GM12878 (cell line): ENCODE data around the gene CDC37. TPM values are rescaled to one million over a fixed set of nuclear protein-coding genes. Genes with fewer than 3 reads are reported as not detected.

Experiments used
- ATAC-seq: fragments of 200-7000 bp; cut with Tn5 transposase; 3 replicates; pipeline ENCODE4 v1.9.1; 2020; ENCODE audit warnings: mild to moderate bottlenecking, moderate library complexity
- BruUV-seq: library from RNA; stranded (reverse); fragments of 400-500 nt; replicated peaks from 2 replicates; lab custom pipeline; 2021; lab: Mats Ljungman, UMichigan
- CTCF ChIA-PET: fragments of 300-600 bp; sonication (Branson Sonifier 250); formaldehyde crosslinking; extraction: SDS; loops from one replicate; lab custom pipeline; 2021; ENCODE audit warnings: inconsistent platforms; lab: Yijun Ruan, JAX
- POLR2A ChIA-PET: fragments of 350-600 bp; formaldehyde crosslinking; extraction: SDS; loops from one replicate; lab custom pipeline; 2021; ENCODE audit warnings: inconsistent platforms; lab: Charles Lee
- RAD21 ChIA-PET: fragments of 300-600 bp; sonication (Branson Sonifier 250); formaldehyde crosslinking; loops from one replicate; lab custom pipeline; 2023; ENCODE audit warnings: antibody characterized with exemption; ENCODE audit not compliant: unreplicated experiment; lab: Charles Lee
- SMC1A ChIA-PET: fragments of 300-600 bp; sonication (Branson Sonifier 250); formaldehyde crosslinking; loops from one replicate; lab custom pipeline; 2023; ENCODE audit not compliant: unreplicated experiment, uncharacterized antibody; lab: Charles Lee
- DNase-seq: peaks from one replicate; pipeline ENCODE4 v3.0.0-alpha.2; 2011; ENCODE audit warnings: low read depth, low spot score
- FAIRE-seq: peaks from 3 replicates; lab custom pipeline; 2011; peaks lifted over from hg19 to GRCh38; lab: Jason Lieb, UNC
- H2AFZ ChIP-seq: 2 replicates; pipeline ENCODE4 v1.6.0; 2011; ENCODE audit warnings: low read depth, low read length, control low read depth; ENCODE audit not compliant: control insufficient read depth
- H3K27ac ChIP-seq: 2 replicates; pipeline ENCODE4 v1.5.1; 2011; ENCODE audit warnings: control low read depth; ENCODE audit not compliant: control insufficient read depth, insufficient read depth
- H3K27me3 ChIP-seq, 2 experiments: replicated peaks in 1 of 2; 2 replicates each; pipeline versions ENCODE4 v1.6.0 to v1.6.1; 2011; ENCODE audit warnings: low read length in 1 of 2; ENCODE audit not compliant: control insufficient read depth in 2 of 2, insufficient read depth in 2 of 2
- H3K36me3 ChIP-seq, 2 experiments: 2 replicates each; pipeline ENCODE4 v1.5.1; 2011; ENCODE audit warnings: low read length in 1 of 2; ENCODE audit not compliant: control insufficient read depth in 2 of 2, insufficient read depth in 2 of 2
- H3K4me1 ChIP-seq: 2 replicates; pipeline ENCODE4 v1.6.1; 2011; ENCODE audit warnings: mild to moderate bottlenecking, low read length, moderate library complexity, mixed read lengths; ENCODE audit not compliant: control insufficient read depth, insufficient read depth
- H3K4me2 ChIP-seq: 2 replicates; pipeline ENCODE4 v1.6.0; 2011; ENCODE audit warnings: control low read depth; ENCODE audit not compliant: control insufficient read depth, insufficient read depth
- H3K4me3 ChIP-seq: fragments of 200-600 bp; sonication (generic); 2 replicates; pipeline ENCODE4 v1.5.1; 2016
- H3K79me2 ChIP-seq: 2 replicates; pipeline ENCODE4 v1.6.0; 2011; ENCODE audit warnings: low read length; ENCODE audit not compliant: control insufficient read depth, insufficient read depth
- H3K9ac ChIP-seq: 2 replicates; pipeline ENCODE4 v1.8.0; 2011; ENCODE audit warnings: low read length, control low read depth, mixed read lengths; ENCODE audit not compliant: control insufficient read depth, insufficient read depth
- H3K9me3 ChIP-seq: replicated peaks from 3 replicates; pipeline ENCODE4 v1.5.1; 2011; ENCODE audit warnings: mild to moderate bottlenecking, low read length; ENCODE audit not compliant: control insufficient read depth, insufficient read depth
- H4K20me1 ChIP-seq: 2 replicates; pipeline ENCODE4 v1.6.0; 2011; ENCODE audit not compliant: control insufficient read depth, insufficient read depth
- CBFB ChIP-seq: IDR thresholded peaks from 2 replicates; pipeline ENCODE4 v1.6.1; 2016; ENCODE audit warnings: antibody characterized with exemption, low read depth
- CEBPB ChIP-seq, 2 experiments: fragments of 150-350 bp in 1 of 2; IDR thresholded peaks; 2 replicates each; pipeline ENCODE4 v1.6.1; 2012 to 2014; ENCODE audit warnings: low read depth in 2 of 2, low read length in 2 of 2, borderline replicate concordance in 1 of 2, inconsistent platforms in 1 of 2
- E2F4 ChIP-seq: IDR thresholded peaks from 2 replicates; pipeline ENCODE4 v1.6.1; 2012; ENCODE audit warnings: low read depth, low read length, improper control_type of control experiment
- FOXK2 ChIP-seq: fragments of 450-650 bp; IDR thresholded peaks from 2 replicates; pipeline ENCODE4 v1.6.1; 2017; ENCODE audit warnings: mild to moderate bottlenecking, moderate library complexity
- FOXM1 ChIP-seq: IDR thresholded peaks from 2 replicates; pipeline ENCODE4 v1.6.1; 2012; ENCODE audit warnings: low read depth, mild to moderate bottlenecking, inconsistent platforms, low read length, moderate library complexity
- HDAC2 ChIP-seq: fragments of 200-600 bp; sonication (generic); IDR thresholded peaks from 2 replicates; pipeline ENCODE4 v1.6.1; 2017
- KDM1A ChIP-seq: fragments of 200-600 bp; sonication (generic); IDR thresholded peaks from 2 replicates; pipeline ENCODE4 v1.6.1; 2016; ENCODE audit warnings: borderline replicate concordance
- MEF2A ChIP-seq: IDR thresholded peaks from 2 replicates; pipeline ENCODE4 v1.6.1; 2011; ENCODE audit warnings: low read depth, mild to moderate bottlenecking, low read length, moderate library complexity; ENCODE audit not compliant: insufficient read depth
- MTA3 ChIP-seq: IDR thresholded peaks from 2 replicates; pipeline ENCODE4 v1.6.1; 2012; ENCODE audit warnings: low read length, inconsistent platforms, borderline replicate concordance
- NFIC ChIP-seq: IDR thresholded peaks from 2 replicates; pipeline ENCODE4 v1.6.1; 2012; ENCODE audit warnings: low read depth, mild to moderate bottlenecking, inconsistent platforms, low read length, moderate library complexity
- NRF1 ChIP-seq: conservative IDR thresholded peaks from 2 replicates; pipeline ENCODE4 v1.6.1; 2011; ENCODE audit warnings: mild to moderate bottlenecking, low read depth, low read length, improper control_type of control experiment
- RUNX3 ChIP-seq: IDR thresholded peaks from 2 replicates; pipeline ENCODE4 v1.6.1; 2012; ENCODE audit warnings: low read length, inconsistent platforms
- SPI1 ChIP-seq: IDR thresholded peaks from 2 replicates; pipeline ENCODE4 v1.6.1; 2011; ENCODE audit warnings: low read depth, mild to moderate bottlenecking, low read length, moderate library complexity, borderline replicate concordance; ENCODE audit not compliant: insufficient read depth
- SUZ12 ChIP-seq: fragments of 200-600 bp; sonication (generic); IDR thresholded peaks from one replicate; pipeline ENCODE4 v1.6.1; 2018; ENCODE audit warnings: antibody characterized with exemption, mild to moderate bottlenecking; ENCODE audit not compliant: unreplicated experiment
- TAF1 ChIP-seq: IDR thresholded peaks from 2 replicates; pipeline ENCODE4 v1.6.1; 2011; ENCODE audit warnings: mild to moderate bottlenecking, low read depth, low read length, borderline replicate concordance
- ZNF384 ChIP-seq: IDR thresholded peaks from 2 replicates; pipeline ENCODE4 v1.6.1; 2012; ENCODE audit warnings: low read depth, mild to moderate bottlenecking, low read length, improper control_type of control experiment, borderline replicate concordance
- ZNF687 ChIP-seq: fragments of 450-650 bp; IDR thresholded peaks from 2 replicates; pipeline ENCODE4 v1.6.1; 2017; ENCODE audit warnings: mild to moderate bottlenecking, moderate library complexity
- ZSCAN29 ChIP-seq: fragments of 450-650 bp; IDR thresholded peaks from 2 replicates; pipeline ENCODE4 v1.6.1; 2017; ENCODE audit warnings: mild to moderate bottlenecking, moderate library complexity
- WGBS: methylation state at CpG from one replicate; pipeline ENCODE4 v1.1.6; 2016; ENCODE audit warnings: low lambda C conversion rate; ENCODE audit not compliant: insufficient replicate concordance, insufficient coverage; ENCODE audit errors: missing lambda C conversion rate; 5-methylcytosine and 5-hydroxymethylcytosine counted together
- in situ Hi-C: fragments of 300-500 bp; cut with MboI; formaldehyde crosslinking; loops from 9 replicates; pipeline ENCODE4 v1.14.3; 2018; ENCODE audit warnings: mixed read lengths
- intact Hi-C: fragments of 100-400 bp; cut with micrococcal nuclease; formaldehyde crosslinking; loops from one replicate; pipeline ENCODE4 v1.14.2; 2022; ENCODE audit not compliant: unreplicated experiment
- polyA plus RNA-seq, 11 experiments: library from polyadenylated mRNA; depleted of rRNA in 4 of 11; unstranded in 6 of 11; stranded (reverse) in 5 of 11; fragments of >200 nt; fragmentation: Nextera tagmentation in 4 of 11; fragmentation: Illumina TruSeq in 1 of 11; extraction: Ambion mirVana in 4 of 11; extraction: Trizol in 1 of 11; gene quantifications; 1 replicate in 1 of 11; 2 replicates in 10 of 11; pipeline versions ENCODE4 v1.2.1 to v1.2.3, GENCODE V29; 2011 to 2016; ENCODE audit warnings: inconsistent platforms in 2 of 11, missing spikeins in 2 of 11, low read depth in 1 of 11
- total RNA-seq, 4 experiments: library from RNA; depleted of rRNA in 3 of 4; stranded (reverse); fragments of >200 nt in 3 of 4; fragmentation: Illumina TruSeq in 1 of 4; extraction: Trizol in 1 of 4; gene quantifications; 2 replicates each; pipeline versions ENCODE4 v1.2.1 to v1.2.3, GENCODE V29; 2013 to 2021
- TF ChIP-seq, protein P1 (sequence below): IDR thresholded peaks from 2 replicates; pipeline ENCODE4 v1.6.1; 2011; ENCODE audit warnings: mild to moderate bottlenecking, low read depth, low read length, moderate library complexity; ENCODE audit not compliant: insufficient replicate concordance

CDC37 gene
- total and polyA plus RNA-seq, 10 of the 15 experiments (the other 5 are each of a cell fraction or from before 2014, with no cell fraction given): 4.7 to 265 (median 176) TPM

DNA sequence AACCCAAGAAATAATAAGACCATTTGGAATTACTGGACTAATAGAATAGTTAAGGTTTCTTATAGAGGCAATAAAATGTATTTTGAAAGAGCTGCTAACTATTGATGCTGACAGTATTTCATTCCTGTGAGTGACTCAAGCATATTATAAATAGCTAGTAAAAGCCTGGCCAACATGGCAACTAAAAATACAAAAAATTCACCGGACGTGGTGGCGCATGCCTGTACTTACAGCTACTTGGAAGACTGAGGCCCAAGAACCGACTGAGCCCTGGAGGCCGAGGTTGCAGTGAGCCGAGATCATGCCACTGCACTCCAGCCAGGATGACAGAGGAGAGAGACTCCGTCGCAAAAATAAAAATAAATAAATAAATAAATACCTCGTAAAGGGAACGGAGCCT lies 58.6 kb downstream of the CDC37 start (continued):
- no peak for TF ChIP-seq ZNF687
- TF ChIP-seq SPI1: no peak
- TF ChIP-seq NFIC: no peak
- no peak for TF ChIP-seq RUNX3
- TF ChIP-seq MTA3: no peak
- no peak for TF ChIP-seq SUZ12
- TF ChIP-seq CEBPB (IDR thresholded peaks at IDR 0.05; ENCODE audit: borderline replicate concordance in 1 of 2, low read depth in 2 of 2, low read length in 2 of 2): no peak
- TF ChIP-seq HDAC2: no peak
- no peak for TF ChIP-seq ZSCAN29

- FAIRE-seq: no peak
- peaks cover 10% of the 10 kb centered on the region for H3K79me2 ChIP-seq
- POLR2A ChIA-PET: interaction anchor here (1.1 kb wide), 2 partner anchors 8 to 54 kb away, joined by 3 to 4 read pairs; partner anchors contain the start of gene ICAM5
- SMC1A ChIA-PET: interaction anchor here (0.6 to 0.7 kb wide), 3 partner anchors 53 to 351 kb away, joined by 3 to 4 read pairs (median 3); no protein-coding TSS in a partner anchor
- H4K20me1 ChIP-seq: no peaks in the 10 kb centered on the region
- no peak overlapping the region for H3K27ac ChIP-seq
- RAD21 ChIA-PET: interaction anchor here (0.7 to 1.9 kb wide), 2 partner anchors 45 to 63 kb away, joined by 3 to 4 read pairs; no protein-coding TSS in a partner anchor
- 39% methylated on average over 2 of the region's 2 CpGs for WGBS
- H3K27me3 ChIP-seq: no peaks in the 10 kb centered on the region
- no peak overlapping the region for H3K4me3 ChIP-seq
- no peak for ATAC-seq
- CTCF ChIA-PET: no interaction called here
- no TSS peak for BruUV-seq
- in situ Hi-C loops: no loop called here
- peaks cover 6% of the 10 kb centered on the region for H3K4me1 ChIP-seq
- H2AFZ ChIP-seq: no peak overlapping the region
- no peak for DNase-seq
- H3K9ac ChIP-seq: no peak overlapping the region
- H3K36me3 ChIP-seq: no peaks in the 10 kb centered on the region
- no peaks in the 10 kb centered on the region for H3K9me3 ChIP-seq
- intact Hi-C loops: no loop called here
- no peak overlapping the region for H3K4me2 ChIP-seq
- TF ChIP-seq, protein P1, sequence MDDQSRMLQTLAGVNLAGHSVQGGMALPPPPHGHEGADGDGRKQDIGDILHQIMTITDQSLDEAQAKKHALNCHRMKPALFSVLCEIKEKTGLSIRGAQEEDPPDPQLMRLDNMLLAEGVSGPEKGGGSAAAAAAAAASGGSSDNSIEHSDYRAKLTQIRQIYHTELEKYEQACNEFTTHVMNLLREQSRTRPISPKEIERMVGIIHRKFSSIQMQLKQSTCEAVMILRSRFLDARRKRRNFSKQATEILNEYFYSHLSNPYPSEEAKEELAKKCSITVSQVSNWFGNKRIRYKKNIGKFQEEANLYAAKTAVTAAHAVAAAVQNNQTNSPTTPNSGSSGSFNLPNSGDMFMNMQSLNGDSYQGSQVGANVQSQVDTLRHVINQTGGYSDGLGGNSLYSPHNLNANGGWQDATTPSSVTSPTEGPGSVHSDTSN: no peak
- TF ChIP-seq E2F4 (no peak), MEF2A (no peak), FOXK2 (no peak), TAF1 (no peak), ZNF384 (no peak), CBFB (no peak), NRF1 (no peak), KDM1A (no peak), FOXM1 (no peak)
Observed at GRCh38 chr19:10343495-10343894, 59.8 kb downstream of the CDC37 start.
